ENCODE measurements around the gene YIPF2.

DNA sequence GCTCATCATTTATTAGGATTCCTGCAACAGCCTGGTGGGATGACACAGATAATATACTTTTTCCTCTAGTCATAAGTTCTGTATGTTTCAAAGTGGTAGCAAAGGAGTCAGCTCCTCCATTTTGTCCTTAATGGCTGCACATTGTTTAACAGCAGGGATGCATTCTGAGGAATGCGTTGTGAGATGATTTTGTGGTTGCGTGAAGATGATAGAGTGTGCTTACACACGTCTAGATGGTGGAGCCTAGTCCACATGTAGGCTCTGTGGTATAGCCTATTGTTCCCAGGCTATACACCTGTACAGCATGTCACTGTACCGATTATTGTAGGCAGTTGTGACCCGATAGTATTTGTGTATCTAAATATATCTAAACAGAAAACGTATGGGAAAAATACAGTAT lies 37.0 kb upstream of the YIPF2 start:
- TF ChIP-seq, protein P1, sequence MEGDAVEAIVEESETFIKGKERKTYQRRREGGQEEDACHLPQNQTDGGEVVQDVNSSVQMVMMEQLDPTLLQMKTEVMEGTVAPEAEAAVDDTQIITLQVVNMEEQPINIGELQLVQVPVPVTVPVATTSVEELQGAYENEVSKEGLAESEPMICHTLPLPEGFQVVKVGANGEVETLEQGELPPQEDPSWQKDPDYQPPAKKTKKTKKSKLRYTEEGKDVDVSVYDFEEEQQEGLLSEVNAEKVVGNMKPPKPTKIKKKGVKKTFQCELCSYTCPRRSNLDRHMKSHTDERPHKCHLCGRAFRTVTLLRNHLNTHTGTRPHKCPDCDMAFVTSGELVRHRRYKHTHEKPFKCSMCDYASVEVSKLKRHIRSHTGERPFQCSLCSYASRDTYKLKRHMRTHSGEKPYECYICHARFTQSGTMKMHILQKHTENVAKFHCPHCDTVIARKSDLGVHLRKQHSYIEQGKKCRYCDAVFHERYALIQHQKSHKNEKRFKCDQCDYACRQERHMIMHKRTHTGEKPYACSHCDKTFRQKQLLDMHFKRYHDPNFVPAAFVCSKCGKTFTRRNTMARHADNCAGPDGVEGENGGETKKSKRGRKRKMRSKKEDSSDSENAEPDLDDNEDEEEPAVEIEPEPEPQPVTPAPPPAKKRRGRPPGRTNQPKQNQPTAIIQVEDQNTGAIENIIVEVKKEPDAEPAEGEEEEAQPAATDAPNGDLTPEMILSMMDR (conservative IDR thresholded peaks at IDR 0.05; ENCODE audit: low read depth, low read length), result no peak
- no peak for TF ChIP-seq RCOR1 (IDR thresholded peaks at IDR 0.05; ENCODE audit: insufficient replicate concordance, low read length)
- no peak for TF ChIP-seq RFX5 (IDR thresholded peaks at IDR 0.05; ENCODE audit: low read depth, low read length)
- TF ChIP-seq, protein P2, sequence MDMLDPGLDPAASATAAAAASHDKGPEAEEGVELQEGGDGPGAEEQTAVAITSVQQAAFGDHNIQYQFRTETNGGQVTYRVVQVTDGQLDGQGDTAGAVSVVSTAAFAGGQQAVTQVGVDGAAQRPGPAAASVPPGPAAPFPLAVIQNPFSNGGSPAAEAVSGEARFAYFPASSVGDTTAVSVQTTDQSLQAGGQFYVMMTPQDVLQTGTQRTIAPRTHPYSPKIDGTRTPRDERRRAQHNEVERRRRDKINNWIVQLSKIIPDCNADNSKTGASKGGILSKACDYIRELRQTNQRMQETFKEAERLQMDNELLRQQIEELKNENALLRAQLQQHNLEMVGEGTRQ (IDR thresholded peaks at IDR 0.05; ENCODE audit: low read depth, low read length), result no peak
